ENCODE measurements around the gene PCDHB13. TPM values are rescaled to one million over a fixed set of nuclear protein-coding genes. Genes with fewer than 3 reads are reported as not detected.
"Not testable (repeated sequence)": the region's sequence is repeated elsewhere in the genome, so short reads cannot be mapped to it uniquely, and the experiment has no call there.

PCDHB13 gene
- total RNA-seq, 1 donor from 2014 or later = 7.1 TPM

DNA sequence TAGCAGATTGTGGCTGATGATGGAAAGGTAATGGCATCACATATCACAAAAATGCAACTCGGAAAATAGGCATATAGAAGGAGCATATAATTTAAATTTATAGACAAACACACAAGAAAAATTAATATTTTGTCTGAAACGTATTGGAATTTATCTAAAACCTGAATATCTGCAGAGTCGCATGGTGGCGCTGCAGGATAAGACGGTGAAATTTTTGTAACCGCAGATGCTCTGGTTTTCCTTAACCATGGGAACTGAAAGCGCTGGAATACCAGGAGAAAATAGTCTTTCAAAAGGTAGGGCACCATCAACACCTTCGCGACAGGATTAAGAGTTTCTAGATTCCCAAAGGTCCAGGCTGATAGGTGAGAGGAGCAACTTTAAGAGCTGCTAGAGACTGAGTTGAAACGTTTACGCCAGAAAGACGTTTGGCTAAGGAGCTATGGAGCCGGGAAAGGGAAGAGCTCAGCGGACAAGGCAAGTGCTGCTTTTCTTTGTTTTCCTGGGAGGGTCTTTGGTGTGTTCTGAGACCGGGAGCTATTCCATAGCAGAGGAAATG lies 20.5 kb downstream of the PCDHB13 start:
- peaks cover 16% of the 10 kb centered on the region for H3K9me3 Mint-ChIP-seq (ENCODE audit: unreplicated experiment)
- DNase-seq (ENCODE audit: low spot score) = no peak
- peaks cover 9% of the 10 kb centered on the region for H3K27me3 Mint-ChIP-seq (ENCODE audit: unreplicated experiment)
- H3K4me1 Mint-ChIP-seq (ENCODE audit: unreplicated experiment) = no peaks in the 10 kb centered on the region
- H3K27ac Mint-ChIP-seq (ENCODE audit: unreplicated experiment) = no peak overlapping the region
- H3K36me3 Mint-ChIP-seq (ENCODE audit: low read depth, unreplicated experiment) = peaks cover 38% of the 10 kb centered on the region
- TF ChIP-seq, protein P1, sequence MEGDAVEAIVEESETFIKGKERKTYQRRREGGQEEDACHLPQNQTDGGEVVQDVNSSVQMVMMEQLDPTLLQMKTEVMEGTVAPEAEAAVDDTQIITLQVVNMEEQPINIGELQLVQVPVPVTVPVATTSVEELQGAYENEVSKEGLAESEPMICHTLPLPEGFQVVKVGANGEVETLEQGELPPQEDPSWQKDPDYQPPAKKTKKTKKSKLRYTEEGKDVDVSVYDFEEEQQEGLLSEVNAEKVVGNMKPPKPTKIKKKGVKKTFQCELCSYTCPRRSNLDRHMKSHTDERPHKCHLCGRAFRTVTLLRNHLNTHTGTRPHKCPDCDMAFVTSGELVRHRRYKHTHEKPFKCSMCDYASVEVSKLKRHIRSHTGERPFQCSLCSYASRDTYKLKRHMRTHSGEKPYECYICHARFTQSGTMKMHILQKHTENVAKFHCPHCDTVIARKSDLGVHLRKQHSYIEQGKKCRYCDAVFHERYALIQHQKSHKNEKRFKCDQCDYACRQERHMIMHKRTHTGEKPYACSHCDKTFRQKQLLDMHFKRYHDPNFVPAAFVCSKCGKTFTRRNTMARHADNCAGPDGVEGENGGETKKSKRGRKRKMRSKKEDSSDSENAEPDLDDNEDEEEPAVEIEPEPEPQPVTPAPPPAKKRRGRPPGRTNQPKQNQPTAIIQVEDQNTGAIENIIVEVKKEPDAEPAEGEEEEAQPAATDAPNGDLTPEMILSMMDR (IDR thresholded peaks at IDR 0.05; ENCODE audit: unreplicated experiment) = no peak
- peak overlapping the region; percentile 59 for H3K4me3 Mint-ChIP-seq (ENCODE audit: unreplicated experiment)

DNA sequence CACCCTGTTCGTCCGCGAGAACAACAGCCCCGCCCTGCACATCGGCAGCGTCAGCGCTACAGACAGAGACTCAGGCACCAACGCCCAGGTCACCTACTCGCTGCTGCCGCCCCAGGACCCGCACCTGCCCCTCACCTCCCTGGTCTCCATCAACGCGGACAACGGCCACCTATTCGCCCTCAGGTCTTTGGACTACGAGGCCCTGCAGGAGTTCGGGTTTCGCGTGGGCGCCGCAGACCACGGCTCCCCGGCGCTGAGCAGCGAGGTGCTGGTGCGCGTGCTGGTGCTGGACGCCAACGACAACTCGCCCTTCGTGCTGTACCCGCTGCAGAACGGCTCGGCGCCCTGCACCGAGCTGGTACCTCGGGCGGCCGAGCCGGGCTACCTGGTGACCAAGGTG lies 22.2 kb downstream of the PCDHB13 start:
- not testable (repeated sequence) for H3K4me1 Mint-ChIP-seq (ENCODE audit: unreplicated experiment); H3K27ac Mint-ChIP-seq (ENCODE audit: unreplicated experiment); DNase-seq (ENCODE audit: low spot score)
- H3K36me3 Mint-ChIP-seq (ENCODE audit: low read depth, unreplicated experiment) = peaks cover 44% of the 10 kb centered on the region
- peak overlapping the region; percentile 70 for H3K4me3 Mint-ChIP-seq (ENCODE audit: unreplicated experiment)
- H3K9me3 Mint-ChIP-seq (ENCODE audit: unreplicated experiment) = peaks cover 22% of the 10 kb centered on the region
- H3K27me3 Mint-ChIP-seq (ENCODE audit: unreplicated experiment) = peaks cover 12% of the 10 kb centered on the region

DNA sequence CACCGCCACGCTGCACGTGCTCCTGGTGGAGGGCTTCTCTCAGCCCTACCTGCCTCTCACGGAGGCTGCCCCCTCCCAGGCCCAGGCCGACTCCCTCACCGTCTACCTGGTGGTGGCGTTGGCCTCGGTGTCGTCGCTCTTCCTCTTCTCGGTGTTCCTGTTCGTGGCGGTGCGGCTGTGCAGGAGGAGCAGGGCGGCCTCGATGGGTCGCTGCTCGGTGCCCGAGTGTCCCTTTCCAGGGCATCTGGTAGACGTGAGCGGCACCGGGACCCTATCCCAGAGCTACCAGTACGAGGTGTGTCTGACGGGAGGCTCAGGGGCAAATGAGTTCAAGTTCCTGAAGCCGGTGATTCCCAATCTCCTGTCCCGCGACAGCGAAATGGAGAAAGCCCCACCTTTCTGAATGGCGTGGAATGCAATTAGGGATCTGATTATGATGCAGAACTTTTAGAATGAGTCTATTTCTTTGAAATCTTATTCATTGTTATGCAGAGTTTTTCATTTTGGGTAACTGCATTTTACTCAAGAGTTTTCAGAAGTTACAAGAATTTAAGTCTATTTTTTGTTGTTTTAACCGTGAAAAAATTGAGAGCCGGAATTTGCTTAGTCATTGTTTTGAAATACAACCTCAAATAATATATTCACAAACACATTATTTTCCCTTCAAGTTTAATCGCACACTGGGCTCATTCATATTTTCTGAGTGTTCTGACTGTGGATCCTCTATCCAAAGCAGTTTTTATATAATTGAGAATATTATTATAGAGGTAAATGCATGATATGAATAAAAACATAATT lies 23.0 kb downstream of the PCDHB13 start:
- Mint-ChIP-seq H3K36me3 (ENCODE audit: low read depth, unreplicated experiment) (peaks cover 39% of the 10 kb centered on the region), H3K4me1 (ENCODE audit: unreplicated experiment) (no peaks in the 10 kb centered on the region), H3K9me3 (ENCODE audit: unreplicated experiment) (peaks cover 24% of the 10 kb centered on the region), H3K4me3 (ENCODE audit: unreplicated experiment) (peak overlapping the region; percentile 78), H3K27ac (ENCODE audit: unreplicated experiment) (peak overlapping the region; percentile 42), H3K27me3 (ENCODE audit: unreplicated experiment) (peaks cover 14% of the 10 kb centered on the region)
- no peak for DNase-seq (ENCODE audit: low spot score)
- TF ChIP-seq, protein P1 (IDR thresholded peaks at IDR 0.05; ENCODE audit: unreplicated experiment) = no peak

DNA sequence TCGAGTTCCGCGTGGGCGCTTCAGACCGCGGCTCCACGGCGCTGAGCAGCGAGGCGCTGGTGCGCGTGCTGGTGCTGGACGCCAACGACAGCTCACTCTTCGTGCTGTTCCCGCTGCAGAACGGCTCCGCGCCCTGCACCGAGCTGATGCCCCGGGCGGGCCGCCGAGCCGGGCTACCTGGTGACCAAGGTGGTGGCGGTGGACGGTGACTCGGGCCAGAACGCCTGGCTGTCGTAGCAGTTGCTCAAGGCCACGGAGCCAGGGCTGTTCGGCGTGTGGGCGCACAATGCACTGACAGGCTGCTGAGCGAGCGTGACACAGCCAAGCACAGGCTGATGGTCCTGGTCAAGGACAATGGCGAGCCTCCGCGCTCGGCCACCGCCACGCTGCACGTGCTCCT lies 27.8 kb downstream of the PCDHB13 start:
- no peak for DNase-seq (ENCODE audit: low spot score)
- H3K4me3 Mint-ChIP-seq (ENCODE audit: unreplicated experiment) = no peak overlapping the region
- H3K9me3 Mint-ChIP-seq (ENCODE audit: unreplicated experiment) = peaks cover 44% of the 10 kb centered on the region
- H3K4me1 Mint-ChIP-seq (ENCODE audit: unreplicated experiment) = peaks cover 4% of the 10 kb centered on the region
- H3K36me3 Mint-ChIP-seq (ENCODE audit: low read depth, unreplicated experiment) = peaks cover 41% of the 10 kb centered on the region
- TF ChIP-seq, protein P1 (IDR thresholded peaks at IDR 0.05; ENCODE audit: unreplicated experiment) = no peak
- H3K27me3 Mint-ChIP-seq (ENCODE audit: unreplicated experiment) = peaks cover 14% of the 10 kb centered on the region
- no peak overlapping the region for H3K27ac Mint-ChIP-seq (ENCODE audit: unreplicated experiment)

DNA sequence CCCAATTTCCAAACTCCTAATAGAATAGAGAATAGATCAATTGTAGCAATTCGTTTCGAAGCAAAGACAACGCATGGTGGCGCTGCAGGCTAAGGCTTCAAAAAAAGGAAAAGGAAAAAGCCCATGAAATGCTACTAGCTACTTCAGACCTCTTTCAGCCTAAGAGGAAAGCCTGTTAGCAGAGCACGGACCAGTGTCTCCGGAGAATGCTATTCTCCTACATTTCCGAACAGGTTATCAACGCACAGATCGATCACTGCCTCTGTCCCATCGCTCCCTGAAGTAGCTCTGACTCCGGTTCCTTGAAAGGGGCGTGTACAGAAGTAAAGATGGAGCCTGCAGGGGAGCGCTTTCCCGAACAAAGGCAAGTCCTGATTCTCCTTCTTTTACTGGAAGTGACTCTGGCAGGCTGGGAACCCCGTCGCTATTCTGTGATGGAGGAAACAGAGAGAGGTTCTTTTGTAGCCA lies 31.6 kb downstream of the PCDHB13 start, which contains the start of gene PCDHB15:
TSS of gene PCDHB15 (plus strand) at position 146 of the 468 bp plus-strand sequence. CDS start at position 330, 184 bp downstream.
- peak within 1 kb of the TSS; percentile 87 for H3K4me3 Mint-ChIP-seq (ENCODE audit: unreplicated experiment)
- H3K9me3 Mint-ChIP-seq (ENCODE audit: unreplicated experiment) = peaks cover 58% of the 10 kb centered on the region
- H3K27me3 Mint-ChIP-seq (ENCODE audit: unreplicated experiment) = peaks cover 18% of the 10 kb centered on the region
- H3K36me3 Mint-ChIP-seq (ENCODE audit: low read depth, unreplicated experiment) = peaks cover 67% of the 10 kb centered on the region
- H3K4me1 Mint-ChIP-seq (ENCODE audit: unreplicated experiment) = peaks cover 4% of the 10 kb centered on the region
- TF ChIP-seq, protein P1 (IDR thresholded peaks at IDR 0.05; ENCODE audit: unreplicated experiment) = no peak
- peak within 1 kb of the TSS; percentile 43 for H3K27ac Mint-ChIP-seq (ENCODE audit: unreplicated experiment)
- DNase-seq (ENCODE audit: low spot score) = peak; percentile 28

DNA sequence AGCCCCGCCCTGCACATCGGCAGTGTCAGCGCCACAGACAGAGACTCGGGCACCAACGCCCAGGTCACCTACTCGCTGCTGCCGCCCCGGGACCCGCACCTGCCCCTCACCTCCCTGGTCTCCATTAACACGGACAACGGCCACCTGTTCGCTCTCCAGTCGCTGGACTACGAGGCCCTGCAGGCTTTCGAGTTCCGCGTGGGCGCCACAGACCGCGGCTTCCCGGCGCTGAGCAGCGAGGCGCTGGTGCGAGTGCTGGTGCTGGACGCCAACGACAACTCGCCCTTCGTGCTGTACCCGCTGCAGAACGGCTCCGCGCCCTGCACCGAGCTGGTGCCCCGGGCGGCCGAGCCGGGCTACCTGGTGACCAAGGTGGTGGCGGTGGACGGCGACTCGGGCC lies 33.3 kb downstream of the PCDHB13 start:
- peaks cover 11% of the 10 kb centered on the region for H3K27me3 Mint-ChIP-seq (ENCODE audit: unreplicated experiment)
- peaks cover 63% of the 10 kb centered on the region for H3K36me3 Mint-ChIP-seq (ENCODE audit: low read depth, unreplicated experiment)
- DNase-seq (ENCODE audit: low spot score); H3K4me1 Mint-ChIP-seq (ENCODE audit: unreplicated experiment); H3K4me3 Mint-ChIP-seq (ENCODE audit: unreplicated experiment); H3K27ac Mint-ChIP-seq (ENCODE audit: unreplicated experiment): not testable (repeated sequence)
- peaks cover 47% of the 10 kb centered on the region for H3K9me3 Mint-ChIP-seq (ENCODE audit: unreplicated experiment)

DNA sequence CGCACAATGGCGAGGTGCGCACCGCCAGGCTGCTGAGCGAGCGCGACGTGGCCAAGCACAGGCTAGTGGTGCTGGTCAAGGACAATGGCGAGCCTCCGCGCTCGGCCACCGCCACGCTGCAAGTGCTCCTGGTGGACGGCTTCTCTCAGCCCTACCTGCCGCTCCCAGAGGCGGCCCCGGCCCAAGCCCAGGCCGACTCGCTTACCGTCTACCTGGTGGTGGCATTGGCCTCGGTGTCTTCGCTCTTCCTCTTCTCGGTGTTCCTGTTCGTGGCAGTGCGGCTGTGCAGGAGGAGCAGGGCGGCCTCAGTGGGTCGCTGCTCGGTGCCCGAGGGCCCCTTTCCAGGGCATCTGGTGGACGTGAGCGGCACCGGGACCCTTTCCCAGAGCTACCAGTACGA lies 33.7 kb downstream of the PCDHB13 start:
- H3K4me1 Mint-ChIP-seq (ENCODE audit: unreplicated experiment); H3K27me3 Mint-ChIP-seq (ENCODE audit: unreplicated experiment); H3K27ac Mint-ChIP-seq (ENCODE audit: unreplicated experiment); DNase-seq (ENCODE audit: low spot score): not testable (repeated sequence)
- H3K9me3 Mint-ChIP-seq (ENCODE audit: unreplicated experiment) = peaks cover 45% of the 10 kb centered on the region
- H3K36me3 Mint-ChIP-seq (ENCODE audit: low read depth, unreplicated experiment) = peaks cover 58% of the 10 kb centered on the region
- peak overlapping the region; percentile 85 for H3K4me3 Mint-ChIP-seq (ENCODE audit: unreplicated experiment)
